ENCODE data around the gene PXN.
"Not testable (repeated sequence)": the region's sequence is repeated elsewhere in the genome, so short reads cannot be mapped to it uniquely, and the experiment has no call there.

Gene PXN

DNA sequence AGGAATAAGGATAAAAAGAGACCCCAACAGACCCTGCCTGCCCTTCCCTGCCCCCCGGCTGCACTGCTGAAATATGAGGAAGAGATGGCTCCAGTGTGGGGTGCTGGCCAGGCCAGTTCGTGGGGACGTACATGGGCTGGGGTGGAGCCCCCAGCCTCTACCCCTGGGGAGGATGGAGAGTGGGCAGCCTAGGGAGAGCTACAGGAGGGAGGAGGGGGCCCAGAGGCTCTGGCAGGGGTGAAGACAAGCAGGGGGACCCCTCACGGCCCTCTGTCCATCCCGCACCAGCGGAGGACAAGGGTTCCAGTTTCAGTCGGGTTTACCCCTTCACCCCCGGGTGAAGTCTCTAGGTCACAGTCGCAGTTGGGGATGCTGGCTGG, 53.6 kb downstream of the PXN start:
- peaks cover 44 to 83% (median 71%) of the 10 kb centered on the region in 3 donors for H3K36me3 ChIP-seq

DNA sequence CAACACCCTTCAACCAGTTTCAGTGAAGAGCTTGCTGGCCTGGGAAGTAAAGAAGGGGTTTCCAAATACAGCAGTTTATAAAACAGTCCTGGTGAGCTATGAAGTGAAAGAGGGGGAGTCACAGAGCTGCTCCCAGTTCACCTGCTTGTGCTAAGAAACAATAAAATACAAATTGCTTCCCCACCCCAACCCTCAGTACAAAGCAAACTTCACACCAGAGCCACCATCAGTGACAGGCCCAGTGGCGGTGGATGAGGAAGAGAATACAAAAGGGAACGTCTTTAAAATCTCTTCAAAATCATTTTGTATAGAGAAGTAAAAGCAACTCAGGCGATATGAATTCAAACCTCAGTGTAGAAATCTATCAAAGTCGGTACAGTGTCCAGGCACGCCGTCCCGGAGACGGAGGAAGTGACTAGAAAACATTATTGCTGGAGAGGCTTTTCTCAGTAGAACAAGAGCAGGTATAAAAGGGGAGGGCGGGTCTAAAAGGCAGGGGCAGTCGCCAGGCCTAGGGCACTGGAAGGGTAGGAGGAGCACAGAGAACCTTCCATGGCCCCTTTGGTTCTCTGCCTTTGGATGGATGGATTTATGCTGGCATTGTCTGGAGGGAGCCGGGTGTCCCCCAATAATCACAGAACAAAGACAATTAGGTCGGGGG, 54.2 kb downstream of the PXN start:
- no peak overlapping the region for H3K4me3 ChIP-seq
- no peaks in the 10 kb centered on the region for H3K9me3 ChIP-seq
- no peak overlapping the region for H3K27ac ChIP-seq
- intact Hi-C loops (cut with DNase I; ENCODE audit: low total_unique reads) = no loop called here
- no peaks in the 10 kb centered on the region for H3K4me1 ChIP-seq
- no peaks in the 10 kb centered on the region for H3K27me3 ChIP-seq
- H3K36me3 ChIP-seq = peaks cover 44 to 83% (median 66%) of the 10 kb centered on the region in 3 donors
- no peak for DNase-seq
- TF ChIP-seq, protein P1, sequence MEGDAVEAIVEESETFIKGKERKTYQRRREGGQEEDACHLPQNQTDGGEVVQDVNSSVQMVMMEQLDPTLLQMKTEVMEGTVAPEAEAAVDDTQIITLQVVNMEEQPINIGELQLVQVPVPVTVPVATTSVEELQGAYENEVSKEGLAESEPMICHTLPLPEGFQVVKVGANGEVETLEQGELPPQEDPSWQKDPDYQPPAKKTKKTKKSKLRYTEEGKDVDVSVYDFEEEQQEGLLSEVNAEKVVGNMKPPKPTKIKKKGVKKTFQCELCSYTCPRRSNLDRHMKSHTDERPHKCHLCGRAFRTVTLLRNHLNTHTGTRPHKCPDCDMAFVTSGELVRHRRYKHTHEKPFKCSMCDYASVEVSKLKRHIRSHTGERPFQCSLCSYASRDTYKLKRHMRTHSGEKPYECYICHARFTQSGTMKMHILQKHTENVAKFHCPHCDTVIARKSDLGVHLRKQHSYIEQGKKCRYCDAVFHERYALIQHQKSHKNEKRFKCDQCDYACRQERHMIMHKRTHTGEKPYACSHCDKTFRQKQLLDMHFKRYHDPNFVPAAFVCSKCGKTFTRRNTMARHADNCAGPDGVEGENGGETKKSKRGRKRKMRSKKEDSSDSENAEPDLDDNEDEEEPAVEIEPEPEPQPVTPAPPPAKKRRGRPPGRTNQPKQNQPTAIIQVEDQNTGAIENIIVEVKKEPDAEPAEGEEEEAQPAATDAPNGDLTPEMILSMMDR (IDR thresholded peaks at IDR 0.05) = no peak

More for the DNA sequence above, 53.6 kb downstream of the PXN start:
- TF ChIP-seq, protein P1 (IDR thresholded peaks at IDR 0.05) = no peak
- Histone ChIP-seq H3K4me3 (no peak overlapping the region), H3K9me3 (no peaks in the 10 kb centered on the region), H3K4me1 (no peaks in the 10 kb centered on the region), H3K27ac (no peak overlapping the region), H3K27me3 (no peaks in the 10 kb centered on the region)
- DNase-seq = no peak
- intact Hi-C loops (cut with DNase I; ENCODE audit: low total_unique reads) = no loop called here

DNA sequence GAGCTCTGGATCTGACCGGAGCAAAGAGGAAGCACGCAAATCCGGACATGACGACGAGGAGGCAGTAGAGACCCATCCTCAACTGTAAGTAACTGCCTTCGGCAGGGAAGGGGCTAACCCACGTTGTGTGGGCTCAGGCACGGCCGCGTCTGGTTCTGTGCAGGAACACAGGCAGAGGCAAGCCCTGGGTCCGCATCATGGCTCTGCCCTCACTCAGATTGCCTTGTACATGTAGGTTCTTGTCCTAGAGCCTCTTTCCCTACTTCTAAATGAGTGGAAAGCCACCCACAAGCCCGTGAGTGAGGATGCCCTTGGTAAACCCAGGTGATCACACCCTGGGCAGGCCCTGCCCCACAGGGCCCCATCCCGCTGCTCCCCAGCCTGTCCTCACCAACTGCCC, 55.7 kb downstream of the PXN start:
- H3K4me3 ChIP-seq = no peak overlapping the region
- TF ChIP-seq, protein P1 (IDR thresholded peaks at IDR 0.05) = no peak
- H3K36me3 ChIP-seq = peaks cover 37 to 70% (median 52%) of the 10 kb centered on the region in 3 donors
- H3K9me3 ChIP-seq = no peaks in the 10 kb centered on the region
- intact Hi-C loops (cut with DNase I; ENCODE audit: low total_unique reads) = no loop called here
- H3K27ac ChIP-seq = no peak overlapping the region
- no peaks in the 10 kb centered on the region for H3K27me3 ChIP-seq
- no peak for DNase-seq
- H3K4me1 ChIP-seq = no peaks in the 10 kb centered on the region

DNA sequence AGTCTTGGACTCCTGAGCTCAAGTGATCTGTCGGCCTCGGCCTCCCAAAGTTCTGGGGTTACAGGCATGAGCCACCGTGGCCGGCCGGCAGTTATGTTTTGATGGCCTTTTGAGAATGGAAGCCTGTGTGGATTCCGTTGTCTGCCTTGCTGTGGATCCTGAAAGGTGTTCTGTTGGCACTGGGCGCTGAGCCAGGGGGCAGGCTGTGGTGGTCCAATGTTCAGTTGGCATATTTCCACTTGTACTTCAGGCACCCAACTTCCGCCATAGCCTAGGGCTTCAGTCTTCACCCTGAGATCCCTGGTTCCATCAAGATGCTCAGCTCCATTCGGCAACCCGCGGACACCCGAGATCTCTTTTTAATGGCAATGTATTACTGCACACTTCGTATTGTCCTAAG, 58.3 kb downstream of the PXN start:
- H3K27me3 ChIP-seq = no peaks in the 10 kb centered on the region
- DNase-seq = no peak
- no peak overlapping the region for H3K27ac ChIP-seq
- TF ChIP-seq, protein P1 (IDR thresholded peaks at IDR 0.05) = no peak
- no peaks in the 10 kb centered on the region for H3K9me3 ChIP-seq
- no peak overlapping the region for H3K4me3 ChIP-seq
- no peaks in the 10 kb centered on the region for H3K4me1 ChIP-seq
- intact Hi-C loops (cut with DNase I; ENCODE audit: low total_unique reads) = no loop called here
- peaks cover 13 to 44% (median 25%) of the 10 kb centered on the region in 3 donors for H3K36me3 ChIP-seq

DNA sequence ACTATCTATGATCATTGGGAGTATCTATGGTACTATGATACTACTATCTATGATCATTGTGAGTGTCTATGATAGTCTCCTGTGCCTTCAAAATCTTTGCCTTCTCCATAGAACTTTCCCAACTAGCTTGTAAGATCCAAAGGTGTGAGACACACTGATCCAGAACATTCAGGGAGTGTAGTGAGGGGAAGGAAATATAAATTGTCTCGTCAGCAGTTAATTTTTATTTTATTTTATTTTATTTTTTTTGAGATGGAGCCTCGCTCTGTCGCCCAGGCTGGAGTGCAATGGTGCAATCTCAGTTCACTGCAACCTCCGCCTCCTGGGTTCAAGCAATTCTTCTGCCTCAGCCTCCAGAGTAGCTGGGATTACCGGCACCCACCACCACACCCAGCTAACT, 58.7 kb downstream of the PXN start:
- H3K36me3 ChIP-seq = peaks cover 8 to 39% (median 21%) of the 10 kb centered on the region in 3 donors
- DNase-seq; H3K4me3 ChIP-seq; H3K27me3 ChIP-seq; H3K9me3 ChIP-seq; H3K4me1 ChIP-seq; intact Hi-C loops (cut with DNase I; ENCODE audit: low total_unique reads); H3K27ac ChIP-seq: not testable (repeated sequence)

DNA sequence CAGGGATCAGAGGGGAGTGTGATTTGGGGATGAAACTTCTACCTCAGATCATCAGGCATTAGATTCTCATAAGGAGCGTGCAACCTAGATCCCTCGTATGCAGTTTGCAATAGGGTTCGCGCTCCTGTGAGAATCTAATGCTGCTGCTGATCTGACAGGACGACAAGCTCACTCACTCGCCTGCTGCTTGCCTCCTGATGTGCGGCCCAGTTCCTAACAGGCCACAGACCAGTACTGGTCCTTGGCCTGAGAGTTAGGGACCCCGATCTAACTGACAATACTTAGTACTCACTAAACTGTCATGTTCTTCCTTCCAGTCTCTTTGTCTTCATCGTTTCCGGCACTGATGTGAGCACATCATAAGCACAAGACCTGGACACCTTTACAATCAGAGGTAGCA, 59.3 kb downstream of the PXN start:
- H3K36me3 ChIP-seq = peaks cover 3 to 34% (median 15%) of the 10 kb centered on the region in 3 donors
- no peak for DNase-seq
- H3K4me1 ChIP-seq = no peaks in the 10 kb centered on the region
- no peaks in the 10 kb centered on the region for H3K9me3 ChIP-seq
- no peak overlapping the region for H3K4me3 ChIP-seq
- TF ChIP-seq, protein P1 (IDR thresholded peaks at IDR 0.05) = no peak
- no peaks in the 10 kb centered on the region for H3K27me3 ChIP-seq
- H3K27ac ChIP-seq = no peak overlapping the region
- intact Hi-C loops (cut with DNase I; ENCODE audit: low total_unique reads) = no loop called here

All from tibial artery (tissue), 4 donors.